ENCODE results near the gene PLCB4.

- TF ChIP-seq POLR2AphosphoS5 (IDR thresholded peaks at IDR 0.05; ENCODE audit: low read depth, low read length) (no peak), POLR2A (IDR thresholded peaks at IDR 0.05; ENCODE audit: low read depth, low read length) (no peak)
These were observed 439.4 kb downstream of the PLCB4 start for GRCh38 chr20:9508240-9508661.
